IMR-90 (cell line): ENCODE data around the gene EDDM13. TPM values are rescaled to one million over a fixed set of nuclear protein-coding genes. Genes with fewer than 3 reads are reported as not detected.
A peak's percentile ranks its signal among the peaks of the same experiment; 100 is the strongest.

Experiments used
- ATAC-seq: fragments of 200-7000 bp; cut with Tn5 transposase; 2 replicates; pipeline ENCODE4 v1.9.1; 2020; ENCODE audit warnings: low read depth, mild to moderate bottlenecking, moderate library complexity
- BruUV-seq: library from RNA; stranded (reverse); fragments of 400-500 nt; replicated peaks from 2 replicates; lab custom pipeline; 2021; lab: Mats Ljungman, UMichigan
- CTCF ChIA-PET: fragments of 300-600 bp; formaldehyde crosslinking; extraction: SDS; loops from one replicate; lab custom pipeline; 2021; ENCODE audit warnings: antibody characterized with exemption; lab: Yijun Ruan, JAX
- POLR2A ChIA-PET: fragments of 300-600 bp; sonication (Branson Sonifier 250); formaldehyde crosslinking; loops from one replicate; lab custom pipeline; 2022; ENCODE audit warnings: antibody characterized with exemption; ENCODE audit not compliant: unreplicated experiment; lab: Charles Lee
- DNase-seq: peaks from one replicate; pipeline ENCODE4 v3.0.0; 2013
- H2AFZ ChIP-seq: replicated peaks from 2 replicates; pipeline ENCODE3; 2013; ENCODE audit warnings: low read length, mild to moderate bottlenecking; ENCODE audit not compliant: poor library complexity
- H2AK5ac ChIP-seq: 2 replicates; pipeline ENCODE4 v1.6.1; 2013; ENCODE audit warnings: low read depth, low read length, inconsistent platforms
- H2AK9ac ChIP-seq: replicated peaks from 2 replicates; pipeline ENCODE3; 2013; ENCODE audit warnings: mild to moderate bottlenecking, low read depth, low read length, moderate library complexity; ENCODE audit not compliant: poor library complexity
- H2BK120ac ChIP-seq: 2 replicates; pipeline ENCODE4 v1.6.1; 2013; ENCODE audit warnings: low read depth, low read length, inconsistent platforms
- H2BK15ac ChIP-seq: 3 replicates; pipeline ENCODE4 v1.6.1; 2013; ENCODE audit warnings: low read depth, low read length, inconsistent platforms
- H2BK20ac ChIP-seq: 2 replicates; pipeline ENCODE4 v1.6.1; 2013; ENCODE audit warnings: low read depth, mild to moderate bottlenecking, inconsistent platforms, low read length, moderate library complexity
- H2BK5ac ChIP-seq: 2 replicates; pipeline ENCODE4 v1.6.1; 2013; ENCODE audit warnings: mild to moderate bottlenecking, low read depth, low read length, inconsistent platforms; ENCODE audit not compliant: poor library complexity, severe bottlenecking
- H3K14ac ChIP-seq: replicated peaks from 2 replicates; pipeline ENCODE4 v1.6.1; 2013; ENCODE audit warnings: low read depth, low read length, inconsistent platforms
- H3K18ac ChIP-seq: 2 replicates; pipeline ENCODE4 v1.6.1; 2013; ENCODE audit warnings: low read depth, low read length, control low read depth
- H3K23ac ChIP-seq: 2 replicates; pipeline ENCODE4 v1.6.1; 2013; ENCODE audit warnings: low read depth, low read length, inconsistent platforms
- H3K27ac ChIP-seq: 2 replicates; pipeline ENCODE4 v1.5.1; 2013; ENCODE audit warnings: mild to moderate bottlenecking, control low read depth, low read length; ENCODE audit not compliant: insufficient read depth
- H3K27me3 ChIP-seq: 2 replicates; pipeline ENCODE4 v1.6.1; 2013; ENCODE audit warnings: low read length; ENCODE audit not compliant: control insufficient read depth, insufficient read depth
- H3K36me3 ChIP-seq: 2 replicates; pipeline ENCODE4 v1.6.1; 2013; ENCODE audit warnings: low read length, mixed read lengths; ENCODE audit not compliant: control insufficient read depth, insufficient read depth
- H3K4ac ChIP-seq: 2 replicates; pipeline ENCODE4 v1.6.1; 2013; ENCODE audit warnings: low read depth, low read length, inconsistent platforms
- H3K4me1 ChIP-seq: 2 replicates; pipeline ENCODE4 v1.6.1; 2013; ENCODE audit warnings: low read length, mixed read lengths; ENCODE audit not compliant: control insufficient read depth, insufficient read depth
- H3K4me2 ChIP-seq: 2 replicates; pipeline ENCODE4 v1.6.1; 2013; ENCODE audit warnings: low read depth, mild to moderate bottlenecking, control low read depth, low read length, moderate library complexity
- H3K4me3 ChIP-seq: 2 replicates; pipeline ENCODE4 v1.5.1; 2013; ENCODE audit warnings: low read depth, mild to moderate bottlenecking, control low read depth, low read length, moderate library complexity; ENCODE audit not compliant: insufficient read depth
- H3K56ac ChIP-seq: 2 replicates; pipeline ENCODE4 v1.6.1; 2013; ENCODE audit warnings: low read length, inconsistent platforms; ENCODE audit not compliant: insufficient read depth; ENCODE audit errors: extremely low read depth
- H3K79me1 ChIP-seq, 2 experiments: 2 replicates each; pipeline ENCODE4 v1.6.1; 2013; ENCODE audit warnings: low read length in 2 of 2, inconsistent platforms in 1 of 2, low read depth in 1 of 2
- H3K9ac ChIP-seq: 2 replicates; pipeline ENCODE4 v1.6.1; 2013; ENCODE audit warnings: low read depth, low read length, control low read depth
- H3K9me1 ChIP-seq: 2 replicates; pipeline ENCODE4 v1.6.1; 2013; ENCODE audit warnings: low read length, inconsistent platforms; ENCODE audit not compliant: insufficient read depth
- H3K9me3 ChIP-seq: 2 replicates; pipeline ENCODE4 v1.6.1; 2013; ENCODE audit warnings: low read length; ENCODE audit not compliant: control insufficient read depth, insufficient read depth
- H4K20me1 ChIP-seq: 2 replicates; pipeline ENCODE4 v1.6.1; 2013; ENCODE audit warnings: low read length, inconsistent platforms; ENCODE audit not compliant: insufficient read depth
- H4K5ac ChIP-seq: 2 replicates; pipeline ENCODE4 v1.6.1; 2013; ENCODE audit warnings: mild to moderate bottlenecking, low read depth, low read length, control low read depth
- H4K8ac ChIP-seq, 2 experiments: 2 replicates each; pipeline ENCODE4 v1.6.1; 2013; ENCODE audit warnings: low read depth in 2 of 2, low read length in 2 of 2, control low read depth in 1 of 2, inconsistent platforms in 1 of 2
- H4K91ac ChIP-seq: 2 replicates; pipeline ENCODE4 v1.6.1; 2013; ENCODE audit warnings: low read depth, low read length, inconsistent platforms; ENCODE audit not compliant: insufficient read depth
- CEBPB ChIP-seq: IDR thresholded peaks from 2 replicates; pipeline ENCODE4 v1.6.1; 2012; ENCODE audit warnings: low read depth, low read length, improper control_type of control experiment
- WGBS, 2 experiments: methylation state at CpG; one replicate each; pipeline versions ENCODE4 v1.1.5 to v1.1.7; 2013; ENCODE audit warnings: missing lambda C conversion rate in 2 of 2; ENCODE audit not compliant: insufficient read length in 1 of 2; ENCODE audit errors: extremely low coverage in 2 of 2; 5-methylcytosine and 5-hydroxymethylcytosine counted together
- dilution Hi-C: fragments of 300-500 bp; cut with HindIII; formaldehyde crosslinking; loops from one replicate; pipeline ENCODE4 v1.14.3; 2018; ENCODE audit warnings: low sequenced_read_pairs; ENCODE audit not compliant: unreplicated experiment
- in situ Hi-C: fragments of 300-500 bp; cut with MboI; formaldehyde crosslinking; loops from 3 replicates; pipeline ENCODE4 v1.14.3; 2019; ENCODE audit warnings: low sequenced_read_pairs, inconsistent platforms, mixed read lengths
- intact Hi-C: fragments of 100-400 bp; cut with micrococcal nuclease; formaldehyde crosslinking; loops from 2 replicates; pipeline ENCODE4 v1.10.0; 2022
- polyA plus RNA-seq, 3 experiments: library from polyadenylated mRNA; depleted of rRNA; stranded (reverse); fragments of >200 nt; gene quantifications; 2 replicates each; pipeline ENCODE4 v1.2.3, GENCODE V29; 2012; ENCODE audit warnings: low replicate concordance in 1 of 3
- total RNA-seq: library from RNA; depleted of rRNA; stranded (reverse); fragments of >200 nt; gene quantifications from 2 replicates; pipeline ENCODE4 v1.2.3, GENCODE V29; 2012
- TF ChIP-seq, protein P1 (sequence below): conservative IDR thresholded peaks from 2 replicates; pipeline ENCODE4 v1.5.1; 2012; ENCODE audit warnings: mild to moderate bottlenecking, low read depth, low read length, improper control_type of control experiment

EDDM13 gene
- total and polyA plus RNA-seq, 2 of the 4 experiments (the other 2 are of a cell fraction) = not detected

DNA sequence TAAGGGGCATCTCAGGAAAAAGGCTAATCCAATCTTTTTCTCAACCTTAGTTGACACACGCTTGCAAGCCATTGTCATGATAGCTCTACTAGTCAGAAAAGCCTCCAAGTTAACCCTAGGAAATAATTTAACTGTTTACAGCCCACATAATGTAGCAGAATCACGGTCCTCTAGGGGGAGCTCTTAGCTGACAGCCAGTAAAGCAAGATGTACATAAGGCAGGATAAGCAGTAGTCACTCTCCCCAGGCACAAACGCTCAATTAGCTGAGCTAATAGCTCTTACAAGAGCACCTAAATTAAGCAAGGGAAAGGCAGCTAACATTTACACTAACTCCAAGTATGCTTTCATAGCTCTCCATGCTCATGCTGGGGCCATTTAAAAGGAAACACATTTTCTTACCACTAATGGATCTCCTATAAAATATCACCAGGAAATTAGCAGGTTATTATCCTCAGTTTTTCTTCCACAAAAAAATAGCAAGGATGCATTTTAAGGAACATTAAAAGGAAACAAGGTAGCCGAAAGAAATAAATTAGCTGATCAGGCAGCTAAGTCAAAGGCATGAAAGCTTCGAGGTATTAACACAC lies 75.8 kb downstream of the EDDM13 start:
- Histone ChIP-seq H2BK5ac (no peak overlapping the region), H4K5ac (no peak overlapping the region), H3K4me1 (no peaks in the 10 kb centered on the region), H3K4me2 (no peak overlapping the region), H2BK120ac (no peak overlapping the region), H3K4me3 (no peak overlapping the region), H3K23ac (no peak overlapping the region), H2BK15ac (no peak overlapping the region), H3K36me3 (no peaks in the 10 kb centered on the region), H3K9me3 (peaks cover 4% of the 10 kb centered on the region; the same call in 1 of the 2 replicates), H3K9me1 (no peaks in the 10 kb centered on the region), H4K8ac (no peak overlapping the region), H3K4ac (no peak overlapping the region), H3K18ac (no peak overlapping the region), H3K27ac (no peak overlapping the region), H4K20me1 (no peaks in the 10 kb centered on the region), H3K79me1 (no peaks in the 10 kb centered on the region), H2AK5ac (no peak overlapping the region), H3K14ac (no peak overlapping the region), H2BK20ac (no peak overlapping the region), H2AK9ac (no peak overlapping the region), H3K56ac (no peak overlapping the region), H4K91ac (no peak overlapping the region), H3K27me3 (no peaks in the 10 kb centered on the region), H3K9ac (no peak overlapping the region), H2AFZ (no peak overlapping the region)
- dilution Hi-C loops (no loop called here), in situ Hi-C loops (loop anchor here (10.0 kb wide), 1 partner anchor 284 kb away; no protein-coding TSS in a partner anchor), intact Hi-C loops (no loop called here)
- POLR2A ChIA-PET = no interaction called here
- CTCF ChIA-PET = interaction anchor here (0.6 to 0.9 kb wide), 3 partner anchors 13 to 95 kb away, joined by 3 to 4 read pairs (median 3); no protein-coding TSS in a partner anchor
- TF ChIP-seq, protein P1, sequence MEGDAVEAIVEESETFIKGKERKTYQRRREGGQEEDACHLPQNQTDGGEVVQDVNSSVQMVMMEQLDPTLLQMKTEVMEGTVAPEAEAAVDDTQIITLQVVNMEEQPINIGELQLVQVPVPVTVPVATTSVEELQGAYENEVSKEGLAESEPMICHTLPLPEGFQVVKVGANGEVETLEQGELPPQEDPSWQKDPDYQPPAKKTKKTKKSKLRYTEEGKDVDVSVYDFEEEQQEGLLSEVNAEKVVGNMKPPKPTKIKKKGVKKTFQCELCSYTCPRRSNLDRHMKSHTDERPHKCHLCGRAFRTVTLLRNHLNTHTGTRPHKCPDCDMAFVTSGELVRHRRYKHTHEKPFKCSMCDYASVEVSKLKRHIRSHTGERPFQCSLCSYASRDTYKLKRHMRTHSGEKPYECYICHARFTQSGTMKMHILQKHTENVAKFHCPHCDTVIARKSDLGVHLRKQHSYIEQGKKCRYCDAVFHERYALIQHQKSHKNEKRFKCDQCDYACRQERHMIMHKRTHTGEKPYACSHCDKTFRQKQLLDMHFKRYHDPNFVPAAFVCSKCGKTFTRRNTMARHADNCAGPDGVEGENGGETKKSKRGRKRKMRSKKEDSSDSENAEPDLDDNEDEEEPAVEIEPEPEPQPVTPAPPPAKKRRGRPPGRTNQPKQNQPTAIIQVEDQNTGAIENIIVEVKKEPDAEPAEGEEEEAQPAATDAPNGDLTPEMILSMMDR = 0 out of 2 replicates have a peak, but pooled peaks have one; percentile 11
- no peak for TF ChIP-seq CEBPB
- DNase-seq (no peak), ATAC-seq (no peak)
- BruUV-seq = no TSS peak
- no CpG with 5 or more reads among the region's 5 CpGs for WGBS, 2 experiments
